Subcutaneous adipose tissue (tissue), 4 donors: Measurements from ENCODE around the gene PIWIL4. TPM values are rescaled to one million over a fixed set of nuclear protein-coding genes. Genes with fewer than 3 reads are reported as not detected.

ENCODE experiments used
- total RNA-seq, 4 donors: library from RNA; depleted of rRNA; stranded (reverse); fragments of >200 nt; gene quantifications; one replicate each; pipeline ENCODE4 v1.1.0, GENCODE V29; 2016
- TF ChIP-seq, protein P1 (sequence below): fragments of 450-650 bp; IDR thresholded peaks from one replicate; pipeline ENCODE4 v1.5.1; 2016; ENCODE audit warnings: low read depth, mild to moderate bottlenecking, control low read depth, antibody characterized with exemption, moderate library complexity

Gene PIWIL4
- total RNA-seq, 4 donors from 2014 or later: 2.8 to 9.0 (median 7.6) TPM

DNA sequence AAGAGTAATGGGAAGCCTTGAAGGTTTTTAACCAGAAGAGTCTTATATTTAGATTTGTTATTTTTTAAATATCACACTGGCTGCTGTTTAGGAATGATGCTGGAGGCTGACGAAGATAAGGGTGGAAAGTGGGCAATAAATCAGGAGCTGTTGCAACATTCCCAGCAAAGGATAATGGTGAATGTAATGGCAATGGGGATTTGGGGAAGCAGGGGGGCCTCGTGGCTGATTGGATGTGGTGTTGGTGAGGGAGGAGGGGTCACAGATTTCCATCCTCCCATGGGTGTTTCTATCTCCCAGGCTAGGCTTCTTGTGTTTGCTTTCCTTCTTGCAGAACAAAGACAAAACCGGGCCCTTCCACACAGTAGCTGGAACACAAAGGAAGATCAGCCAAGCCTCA lies 80.8 kb downstream of the PIWIL4 start:
- TF ChIP-seq, protein P1, sequence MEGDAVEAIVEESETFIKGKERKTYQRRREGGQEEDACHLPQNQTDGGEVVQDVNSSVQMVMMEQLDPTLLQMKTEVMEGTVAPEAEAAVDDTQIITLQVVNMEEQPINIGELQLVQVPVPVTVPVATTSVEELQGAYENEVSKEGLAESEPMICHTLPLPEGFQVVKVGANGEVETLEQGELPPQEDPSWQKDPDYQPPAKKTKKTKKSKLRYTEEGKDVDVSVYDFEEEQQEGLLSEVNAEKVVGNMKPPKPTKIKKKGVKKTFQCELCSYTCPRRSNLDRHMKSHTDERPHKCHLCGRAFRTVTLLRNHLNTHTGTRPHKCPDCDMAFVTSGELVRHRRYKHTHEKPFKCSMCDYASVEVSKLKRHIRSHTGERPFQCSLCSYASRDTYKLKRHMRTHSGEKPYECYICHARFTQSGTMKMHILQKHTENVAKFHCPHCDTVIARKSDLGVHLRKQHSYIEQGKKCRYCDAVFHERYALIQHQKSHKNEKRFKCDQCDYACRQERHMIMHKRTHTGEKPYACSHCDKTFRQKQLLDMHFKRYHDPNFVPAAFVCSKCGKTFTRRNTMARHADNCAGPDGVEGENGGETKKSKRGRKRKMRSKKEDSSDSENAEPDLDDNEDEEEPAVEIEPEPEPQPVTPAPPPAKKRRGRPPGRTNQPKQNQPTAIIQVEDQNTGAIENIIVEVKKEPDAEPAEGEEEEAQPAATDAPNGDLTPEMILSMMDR: no peak

DNA sequence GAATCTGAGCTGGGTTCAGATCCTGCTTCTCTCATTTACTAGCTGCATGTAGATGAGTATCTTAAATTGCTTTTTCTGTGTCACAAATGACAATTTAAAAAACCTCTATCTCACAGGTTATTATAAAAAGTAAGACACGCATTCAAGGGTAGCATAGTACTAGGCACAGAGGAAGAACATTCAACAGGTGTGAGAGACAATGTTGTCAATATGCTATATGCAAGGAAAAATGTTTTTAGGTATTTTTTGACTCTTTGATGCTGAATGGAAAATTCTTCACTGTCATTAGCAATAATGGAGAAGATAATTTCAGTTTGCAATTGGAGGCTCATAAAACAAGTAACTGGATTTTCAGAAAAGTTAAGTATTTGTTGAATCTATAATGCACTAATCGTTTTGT lies 81.6 kb downstream of the PIWIL4 start:
- TF ChIP-seq, protein P1: no peak

DNA sequence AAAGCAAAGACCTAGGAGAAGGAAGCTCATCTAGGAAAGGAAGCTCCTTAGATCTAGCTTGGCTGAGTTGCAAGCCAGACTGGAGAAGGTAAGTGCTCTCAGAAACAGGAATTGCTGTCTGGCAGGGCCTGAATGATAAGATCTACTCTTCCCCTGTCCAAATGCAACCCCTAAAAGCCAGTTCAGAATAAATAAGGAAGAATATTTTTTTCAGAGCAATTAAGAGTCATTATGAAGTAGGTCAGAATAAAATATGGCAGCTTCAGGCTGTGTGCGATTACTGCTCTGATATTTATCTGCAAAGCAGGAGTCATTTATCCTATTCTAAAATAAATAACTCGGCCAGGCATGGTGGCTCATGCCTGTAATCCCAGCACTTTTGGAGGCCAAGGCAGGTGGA lies 82.1 kb downstream of the PIWIL4 start:
- TF ChIP-seq, protein P1: no peak

DNA sequence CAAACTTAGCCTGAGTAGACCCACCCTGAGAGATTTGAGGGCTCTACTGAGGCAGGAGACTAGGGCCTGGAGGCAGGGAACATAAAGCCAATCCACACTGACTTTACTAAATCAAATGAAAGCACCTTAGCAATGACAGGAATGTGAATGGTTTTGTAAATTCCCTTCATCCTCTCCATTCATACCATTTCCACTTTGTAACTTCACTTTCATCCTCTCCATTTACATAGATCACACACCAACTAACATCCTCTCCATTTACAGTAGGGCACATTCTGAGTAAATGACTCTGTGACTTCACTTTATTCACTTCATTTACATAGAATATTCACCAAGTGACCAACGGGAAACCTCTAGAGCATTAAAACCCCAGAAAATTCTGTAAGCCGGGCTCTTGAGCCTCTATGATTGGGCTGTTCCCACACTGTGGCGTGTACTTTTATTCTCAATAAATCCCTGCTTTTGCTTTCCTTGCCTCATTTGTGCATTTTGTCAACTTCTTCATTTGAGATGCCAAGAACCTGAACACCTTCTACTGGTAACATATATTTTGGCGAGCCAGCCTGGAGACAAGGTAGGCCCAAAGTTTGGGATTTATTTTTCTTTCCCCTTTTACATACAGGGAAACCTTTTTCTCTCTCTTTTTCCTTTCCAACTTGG lies 82.9 kb downstream of the PIWIL4 start:
- TF ChIP-seq, protein P1: no peak

DNA sequence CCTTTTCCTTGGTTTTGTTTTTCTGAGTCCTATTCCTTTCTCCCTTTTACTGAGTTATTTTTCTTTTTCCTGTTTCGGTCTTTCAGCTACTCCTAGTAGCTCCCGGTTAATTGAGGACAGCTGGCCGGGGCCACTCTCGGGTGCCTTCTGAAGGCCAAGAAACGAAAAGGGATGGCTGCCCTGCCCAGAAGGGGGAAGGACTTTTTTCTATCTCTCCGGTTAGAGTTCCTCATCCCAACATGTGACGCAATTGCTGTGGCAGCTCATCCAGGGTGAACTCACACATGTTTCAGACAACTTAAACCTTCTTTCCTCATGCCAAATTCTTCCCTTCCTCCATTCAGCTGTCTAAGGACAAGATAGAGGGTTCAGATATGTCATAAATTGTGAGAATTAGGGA lies 83.6 kb downstream of the PIWIL4 start:
- TF ChIP-seq, protein P1: no peak

DNA sequence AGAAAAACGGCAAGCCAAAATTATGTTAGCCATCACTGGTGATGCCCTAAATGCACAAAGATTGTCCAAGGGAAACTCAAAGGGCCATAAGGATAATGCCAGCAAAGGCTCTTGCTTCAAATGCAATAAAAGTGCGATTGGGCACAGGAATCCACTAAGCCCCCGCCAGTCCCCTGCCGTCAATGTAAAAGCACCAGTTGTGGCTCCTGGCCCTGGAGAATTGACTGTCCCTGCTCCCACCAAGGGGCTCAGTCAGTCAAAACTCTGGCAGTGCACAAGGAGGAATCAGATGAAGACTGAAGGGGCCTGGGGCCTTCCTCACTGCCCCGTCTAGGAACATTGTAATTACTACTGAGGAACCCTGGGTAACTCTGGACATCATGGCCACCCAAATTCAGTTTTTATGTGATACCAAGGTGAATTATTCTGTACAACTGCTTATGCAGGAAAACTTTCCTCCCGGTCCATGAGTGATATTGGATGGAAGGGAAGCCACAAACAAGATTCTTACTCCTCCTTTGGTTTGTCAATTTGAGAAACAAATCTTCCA lies 85.6 kb downstream of the PIWIL4 start:
- TF ChIP-seq, protein P1: no peak

DNA sequence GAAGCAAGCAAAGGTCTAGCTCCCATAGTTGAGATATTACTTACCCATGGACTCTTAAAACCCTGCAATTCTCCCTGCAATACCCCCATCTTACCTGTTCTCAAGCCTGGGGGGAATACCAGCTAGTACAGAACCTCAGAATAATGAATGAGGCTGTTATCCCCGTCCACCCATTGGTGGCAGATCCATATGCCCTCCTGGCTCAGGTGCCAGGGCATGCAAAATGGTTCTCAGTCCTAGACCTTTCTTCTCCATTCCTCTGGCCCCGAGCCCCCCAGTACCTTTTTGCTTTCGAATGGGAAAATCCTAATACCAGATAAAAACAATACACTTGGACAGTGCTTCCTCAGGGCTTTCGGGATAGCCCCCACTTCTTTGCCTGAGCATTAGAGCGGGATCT lies 86.4 kb downstream of the PIWIL4 start:
- TF ChIP-seq, protein P1: no peak
